Dedifferentiated amniotic fluid mesenchymal stem cell (primary cell): Measurements from ENCODE around the gene ASMTL.
A peak's percentile ranks its signal among the peaks of the same experiment; 100 is the strongest.
"Not testable (repeated sequence)": the region's sequence is repeated elsewhere in the genome, so short reads cannot be mapped to it uniquely, and the experiment has no call there.

ENCODE experiments used
- DNase-seq: peaks from one replicate; pipeline ENCODE4 v3.0.0-alpha.2; 2016; ENCODE audit errors: extremely low spot score

Gene ASMTL

DNA sequence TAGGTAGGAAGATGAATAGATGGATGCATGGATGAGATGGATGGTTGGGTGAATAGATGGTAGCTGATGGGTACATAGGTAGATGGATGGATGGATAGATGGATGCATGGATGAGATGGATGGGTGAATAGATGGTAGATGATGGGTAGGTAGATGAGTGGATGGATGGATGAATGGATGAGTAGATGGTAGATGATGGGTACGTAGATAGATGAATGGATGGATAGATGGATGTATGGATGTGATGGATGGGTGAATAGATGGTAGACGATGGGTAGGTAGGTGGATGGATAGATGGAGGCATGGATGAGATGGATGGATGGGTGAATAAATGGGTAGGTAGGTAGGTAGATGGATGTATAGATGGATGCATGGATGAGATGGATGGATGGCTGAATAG, 46.9 kb downstream of the ASMTL start:
- DNase-seq: not testable (repeated sequence)

DNA sequence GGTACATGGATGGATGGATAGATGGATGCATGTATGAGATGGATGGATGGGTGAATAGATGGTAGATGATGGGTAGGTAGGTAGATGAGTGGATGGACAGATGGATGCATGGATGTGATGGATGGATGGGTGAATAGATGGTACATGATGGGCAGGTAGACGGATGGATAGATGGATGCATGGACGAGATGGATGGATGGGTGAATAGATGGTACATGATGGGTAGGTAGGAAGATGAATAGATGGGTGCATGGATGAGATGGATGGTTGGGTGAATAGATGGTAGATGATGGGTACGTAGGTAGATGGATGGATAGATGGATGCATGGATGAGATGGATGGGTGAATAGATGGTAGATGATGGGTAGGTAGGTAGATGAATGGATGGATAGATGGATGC, 48.8 kb downstream of the ASMTL start:
- not testable (repeated sequence) for DNase-seq

DNA sequence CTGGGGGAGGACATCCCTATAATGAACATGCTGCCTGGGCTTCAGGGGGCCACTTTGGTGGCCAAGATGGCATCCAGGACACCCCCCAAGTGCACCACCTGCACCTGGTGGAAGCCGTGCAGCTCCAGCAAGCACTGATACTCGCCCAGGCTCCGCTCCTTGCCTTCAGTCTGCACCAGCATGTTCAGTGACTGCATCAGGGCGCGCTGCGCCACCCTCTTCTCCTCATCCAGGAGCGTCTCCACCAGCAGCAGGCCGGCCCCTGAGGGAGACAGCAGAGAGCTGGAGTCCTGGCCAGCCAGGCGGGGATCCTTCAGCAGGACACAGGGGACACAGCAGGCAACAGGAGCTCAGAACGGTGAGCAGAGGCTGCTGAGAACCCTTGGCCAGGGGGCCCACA, 49.5 kb downstream of the ASMTL start:
- DNase-seq: no peak

DNA sequence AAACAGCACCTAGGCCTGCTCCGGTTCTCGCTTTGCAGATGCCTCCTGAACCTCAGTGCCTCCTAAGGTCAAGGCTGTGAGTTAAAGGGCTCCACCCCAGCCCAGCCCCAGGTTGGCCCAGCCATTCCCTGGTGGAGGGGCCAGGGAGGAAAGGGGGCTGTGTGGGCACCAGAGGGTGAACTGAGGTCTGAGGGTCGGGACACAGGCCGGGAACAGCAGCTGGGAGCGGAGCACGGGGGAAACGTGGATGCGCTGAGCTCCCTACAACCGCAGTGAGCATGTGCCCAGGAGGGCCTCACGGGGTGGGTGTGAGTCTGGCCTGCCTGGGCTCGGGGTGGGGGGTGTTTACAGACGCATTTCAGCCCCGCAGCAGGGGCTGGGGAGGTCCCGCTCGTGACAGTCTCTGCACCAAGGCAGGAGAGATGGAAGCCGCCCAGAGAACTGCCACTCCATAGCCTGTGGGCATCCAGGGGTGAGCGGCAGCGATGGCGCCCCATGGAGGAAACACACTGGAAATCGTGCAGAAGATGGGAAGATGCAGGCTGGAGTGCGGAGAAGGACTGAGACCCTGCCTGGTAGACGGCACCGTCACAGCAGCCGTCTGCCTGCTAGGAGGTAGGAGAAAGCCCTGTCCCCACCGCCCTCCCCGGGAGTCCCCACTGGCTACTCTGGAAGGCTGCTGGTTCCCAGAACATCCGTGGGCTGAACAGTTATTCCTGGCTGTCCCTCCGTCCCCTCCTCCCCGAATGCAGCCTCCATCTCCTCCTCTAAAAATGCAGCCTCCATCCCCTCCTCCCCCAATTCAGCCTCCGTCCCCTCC, 50.9 kb downstream of the ASMTL start:
- DNase-seq: no peak

DNA sequence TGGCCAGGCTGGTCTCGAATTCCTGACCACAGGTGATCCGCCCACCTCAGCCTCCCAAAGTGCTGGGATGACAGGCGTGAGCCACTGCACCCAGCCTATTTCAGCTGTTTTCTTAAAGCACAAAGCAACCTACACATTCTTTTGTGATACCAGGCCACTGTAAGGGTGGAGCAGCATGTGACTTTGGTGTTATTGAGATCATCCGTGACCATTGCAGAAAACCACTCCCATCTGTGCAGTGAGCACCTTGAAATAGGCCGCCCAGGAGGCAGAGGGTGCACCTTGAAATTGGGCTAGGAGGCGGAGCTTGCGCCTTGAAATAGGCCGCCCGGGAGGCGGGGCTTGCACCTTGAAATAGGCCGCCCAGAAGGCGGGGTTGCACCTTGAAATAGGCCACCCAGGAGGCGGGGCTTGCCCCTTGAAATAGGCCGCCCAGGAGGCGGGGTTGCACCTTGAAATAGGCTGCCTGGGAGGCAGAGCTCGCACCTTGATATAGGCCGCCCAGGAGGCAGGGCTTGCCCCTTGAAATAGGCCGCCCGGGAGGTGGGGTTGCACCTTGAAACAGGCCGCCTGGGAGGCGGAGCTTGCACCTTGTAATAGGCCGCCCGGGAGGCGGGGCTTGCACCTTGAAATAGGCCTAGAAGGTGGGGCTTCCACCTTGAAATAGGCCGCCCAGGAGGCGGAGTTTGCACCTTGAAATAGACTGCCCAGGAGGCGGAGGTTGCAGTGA, 51.8 kb downstream of the ASMTL start:
- no peak for DNase-seq

DNA sequence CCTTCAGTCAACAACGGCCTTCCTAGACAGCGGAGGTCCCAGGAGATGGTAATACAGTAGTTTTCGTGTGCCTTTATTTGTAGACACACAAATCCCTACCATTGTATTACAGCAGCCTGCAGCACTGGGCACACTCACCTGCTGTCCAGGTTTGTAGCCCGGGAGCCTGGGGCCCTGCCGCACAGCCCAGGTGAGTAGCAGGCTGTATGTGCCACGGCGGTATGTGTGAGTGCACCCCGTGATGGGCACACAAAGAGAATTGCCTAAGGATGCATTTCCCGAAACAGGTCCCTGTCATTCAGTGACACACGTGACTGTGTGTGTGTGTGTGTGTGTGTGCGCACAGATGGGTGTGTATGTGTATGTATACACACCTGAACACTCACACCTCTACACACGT, 52.7 kb downstream of the ASMTL start:
- DNase-seq: no peak

GRCh38 chrX:1398431-1399340, 54.0 kb downstream of the ASMTL start:
- DNase-seq: no peak

DNA sequence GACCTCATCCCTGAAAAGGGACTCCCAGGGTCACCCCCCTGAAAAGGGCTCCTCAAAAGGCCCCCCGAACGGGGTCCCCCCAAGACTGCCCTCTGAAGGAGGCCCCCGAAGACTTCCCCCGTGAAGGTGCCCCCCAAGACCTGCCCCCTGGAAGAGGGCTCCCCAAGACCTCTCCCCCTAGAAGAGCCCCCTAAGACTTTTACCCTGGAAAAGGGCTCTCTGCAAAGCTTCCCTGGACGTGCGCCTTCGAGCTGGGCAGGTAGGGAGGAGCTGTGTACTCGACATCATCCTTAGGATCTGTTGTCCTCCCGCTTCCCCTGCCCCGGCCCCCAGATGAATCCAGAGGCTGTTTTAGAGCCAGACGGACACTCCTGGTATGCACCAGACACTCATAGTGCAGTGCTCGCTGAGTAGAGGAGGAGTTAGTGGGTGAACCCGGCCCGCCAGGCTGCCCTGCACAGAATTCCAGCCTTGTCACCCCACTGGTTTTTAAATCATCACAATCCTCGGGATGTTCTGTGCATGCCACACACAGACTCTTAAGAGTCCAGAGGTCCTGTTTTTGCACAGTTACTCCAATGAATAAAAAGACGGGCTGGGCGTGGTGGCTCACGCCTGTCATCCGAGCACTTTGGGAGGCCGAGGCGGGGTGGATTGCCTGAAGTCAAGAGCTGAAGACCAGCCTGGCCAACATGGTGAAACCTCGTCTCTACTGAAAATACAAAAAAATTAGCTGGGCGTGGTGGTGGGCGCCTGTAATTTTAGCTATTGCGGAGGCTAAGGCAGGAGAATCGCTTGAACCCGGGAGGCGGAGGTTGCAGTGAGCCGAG, 55.1 kb downstream of the ASMTL start:
- DNase-seq: no peak

- no peak for DNase-seq
Measured at GRCh38 chrX:1397001-1397400, 55.7 kb downstream of the ASMTL start.

GRCh38 chrX:1395646-1396216, 57.0 kb downstream of the ASMTL start:
- no peak for DNase-seq

GRCh38 chrX:1394731-1395501, 57.8 kb downstream of the ASMTL start:
- DNase-seq: no peak

- DNase-seq: no peak
Measured at GRCh38 chrX:1393871-1394615, 58.7 kb downstream of the ASMTL start.

- peak; percentile 46 for DNase-seq
Measured at GRCh38 chrX:1392376-1393068, 60.2 kb downstream of the ASMTL start.

DNA sequence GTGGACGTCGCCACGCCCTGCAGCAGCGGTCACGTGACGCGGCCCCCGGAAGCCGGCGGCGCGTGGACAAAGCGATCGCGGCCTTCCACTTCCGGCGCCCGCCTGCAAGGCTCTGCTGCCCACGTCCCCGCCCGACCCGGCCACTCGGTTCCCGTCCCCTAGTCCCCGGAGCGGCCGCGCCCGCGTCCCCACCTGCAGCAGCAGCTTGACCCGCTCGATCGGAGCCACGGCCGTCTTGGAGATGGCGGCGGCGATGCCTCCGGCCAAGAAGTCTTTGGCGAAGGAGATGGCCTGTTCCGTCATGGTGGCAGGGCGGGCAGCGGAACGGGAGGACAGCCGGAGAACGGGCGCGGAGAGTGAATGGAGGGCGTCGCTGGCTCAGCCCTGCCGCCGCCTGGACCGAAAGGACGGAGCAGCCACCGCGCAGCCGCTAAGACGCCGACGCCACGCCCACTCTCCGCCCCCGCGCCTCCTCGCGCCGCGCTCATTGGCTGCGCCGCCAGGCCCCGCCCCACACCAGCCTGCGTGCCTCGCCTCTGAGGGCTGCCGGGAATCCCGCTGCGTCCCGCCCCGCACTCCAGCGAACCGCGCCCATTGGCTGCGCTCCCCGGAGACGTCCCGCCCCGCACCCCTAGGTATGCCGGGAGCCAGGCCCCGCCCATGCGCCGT, 60.9 kb downstream of the ASMTL start, which contains the start of gene SLC25A6:
Gene SLC25A6, minus strand, starts transcription at position 407 of the 669 bp plus-strand sequence. Its CDS starts 104 bp downstream, at position 303.
- peak; percentile 96 for DNase-seq

GRCh38 chrX:1391370-1391706, 61.4 kb downstream of the ASMTL start:
- no peak for DNase-seq

DNA sequence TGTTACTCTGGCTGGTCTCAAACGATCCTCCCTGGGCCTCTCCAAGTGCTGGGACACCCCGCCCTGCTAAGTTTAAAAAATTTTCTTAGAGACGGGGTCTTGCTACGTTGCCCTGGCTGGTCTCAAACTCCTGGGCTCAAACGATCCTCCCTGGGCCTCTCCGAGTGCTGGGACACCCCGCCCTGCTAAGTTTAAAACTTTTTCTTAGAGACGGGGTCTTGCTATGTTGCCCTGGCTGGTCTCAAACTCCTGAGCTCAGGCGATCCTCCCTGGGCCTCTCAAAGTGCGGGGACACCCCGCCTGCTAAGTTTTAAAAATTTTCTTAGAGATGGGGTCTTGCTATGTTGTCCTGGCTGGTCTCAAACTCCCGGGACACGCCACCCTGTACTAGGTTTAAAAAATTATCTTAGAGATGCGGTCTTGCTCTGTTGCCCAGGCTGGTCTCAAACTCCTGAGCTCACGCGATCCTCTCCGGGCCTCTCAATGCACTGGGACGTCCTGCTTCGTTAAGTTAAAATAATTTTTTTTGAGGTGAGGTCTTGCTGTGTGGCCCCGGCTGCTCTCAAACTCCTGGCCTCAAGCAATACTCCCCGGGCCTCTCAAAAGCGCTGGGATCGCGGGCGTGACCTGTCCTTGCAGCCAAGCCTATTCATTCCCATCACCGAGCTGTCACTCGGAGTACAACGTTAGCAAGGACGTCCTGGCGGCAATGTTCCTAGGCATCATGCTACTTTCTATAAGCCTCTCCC, 61.9 kb downstream of the ASMTL start:
- no peak for DNase-seq

- DNase-seq: no peak
Measured at GRCh38 chrX:1389993-1390285, 62.8 kb downstream of the ASMTL start.
